ENCODE measurements around the gene PRLH. TPM values are rescaled to one million over a fixed set of nuclear protein-coding genes. Genes with fewer than 3 reads are reported as not detected.
"Not testable (repeated sequence)": the region's sequence is repeated elsewhere in the genome, so short reads cannot be mapped to it uniquely, and the experiment has no call there.

PRLH gene
- total RNA-seq, 1 experiment from 2014 or later, result not detected

DNA sequence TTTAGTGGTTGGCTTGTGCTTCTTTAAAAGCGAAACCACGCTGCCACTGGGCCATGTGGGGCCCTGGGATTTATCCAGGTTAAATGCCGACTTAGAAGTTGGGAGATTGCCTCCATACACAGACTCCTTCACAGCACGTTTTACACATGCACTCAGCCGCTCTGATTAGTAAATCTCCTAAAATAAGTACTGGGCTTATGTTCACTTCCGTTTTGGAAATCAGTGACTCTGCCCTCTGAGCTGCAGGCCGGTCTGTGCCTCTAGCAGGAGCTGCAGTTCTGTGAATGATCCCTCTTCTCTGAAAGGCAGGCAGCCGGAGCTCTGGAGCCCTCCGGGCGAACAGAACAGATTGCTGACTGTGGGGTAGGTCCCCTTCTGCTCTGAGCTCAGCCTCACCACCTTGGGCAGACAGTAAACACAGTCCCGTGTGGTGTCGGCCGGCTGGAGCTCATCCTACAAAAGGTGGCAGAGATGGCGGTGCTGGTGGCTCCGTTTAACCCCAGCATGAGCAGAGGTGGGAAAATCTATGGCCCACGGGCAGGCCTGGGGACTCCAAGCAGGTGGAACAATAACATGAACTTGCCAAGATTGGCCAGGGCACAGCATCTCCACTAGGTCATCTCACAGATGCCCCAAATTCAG is 34.0 kb downstream of the PRLH start:
- peak; percentile 29 for DNase-seq (ENCODE audit: low read depth)

DNA sequence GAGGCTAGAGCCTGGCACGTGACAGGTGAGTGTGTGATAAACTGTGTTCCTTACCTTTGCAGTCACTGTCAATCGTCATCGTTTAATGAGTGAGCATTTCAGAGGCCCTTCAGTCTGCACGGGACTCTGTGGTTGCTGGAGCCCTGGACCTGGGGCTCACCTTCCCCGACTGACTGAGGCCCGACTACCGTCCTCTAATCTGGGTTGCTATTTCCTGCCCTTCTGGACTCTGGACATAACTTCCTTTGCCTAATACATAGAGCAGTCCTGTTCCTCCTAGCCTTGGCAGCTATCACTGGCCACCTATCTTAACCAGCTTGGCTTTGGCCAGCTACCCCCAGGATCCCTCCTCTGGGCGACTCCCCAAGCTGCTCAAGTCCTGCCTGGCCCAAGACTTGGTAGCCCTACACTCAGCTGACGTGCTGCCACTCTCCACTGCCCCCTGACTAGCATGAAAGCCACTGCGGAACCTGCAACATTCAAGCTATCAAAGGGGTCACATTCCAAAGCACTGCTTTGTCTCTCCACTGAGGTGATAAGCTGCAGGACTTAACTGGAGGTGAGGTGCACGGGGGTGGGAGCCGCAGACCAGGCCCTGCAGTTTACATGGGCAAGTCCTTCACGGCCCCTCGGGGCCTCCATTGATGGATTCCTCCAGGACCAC is 35.2 kb downstream of the PRLH start:
- DNase-seq (ENCODE audit: low read depth), result no peak

DNA sequence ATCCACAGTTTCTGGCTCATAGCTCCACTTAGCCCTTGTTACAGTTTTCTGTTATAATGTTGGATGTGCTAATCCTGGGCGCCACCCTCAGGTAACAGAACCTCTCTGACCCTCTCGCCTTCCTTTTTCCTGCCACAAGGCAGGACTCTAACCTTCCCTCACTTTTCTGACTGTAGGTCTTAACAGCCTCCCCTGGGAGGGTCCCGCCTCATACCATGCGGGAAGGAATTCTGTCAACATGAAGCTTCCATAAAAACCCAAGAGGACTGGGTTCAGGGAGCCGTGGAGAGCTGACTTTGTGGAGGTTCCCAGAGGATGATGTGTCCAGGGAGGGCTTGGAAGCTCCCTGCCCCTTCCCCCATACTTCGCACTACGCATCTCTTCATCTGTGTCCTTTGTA is 36.0 kb downstream of the PRLH start:
- DNase-seq (ENCODE audit: low read depth), result no peak

DNA sequence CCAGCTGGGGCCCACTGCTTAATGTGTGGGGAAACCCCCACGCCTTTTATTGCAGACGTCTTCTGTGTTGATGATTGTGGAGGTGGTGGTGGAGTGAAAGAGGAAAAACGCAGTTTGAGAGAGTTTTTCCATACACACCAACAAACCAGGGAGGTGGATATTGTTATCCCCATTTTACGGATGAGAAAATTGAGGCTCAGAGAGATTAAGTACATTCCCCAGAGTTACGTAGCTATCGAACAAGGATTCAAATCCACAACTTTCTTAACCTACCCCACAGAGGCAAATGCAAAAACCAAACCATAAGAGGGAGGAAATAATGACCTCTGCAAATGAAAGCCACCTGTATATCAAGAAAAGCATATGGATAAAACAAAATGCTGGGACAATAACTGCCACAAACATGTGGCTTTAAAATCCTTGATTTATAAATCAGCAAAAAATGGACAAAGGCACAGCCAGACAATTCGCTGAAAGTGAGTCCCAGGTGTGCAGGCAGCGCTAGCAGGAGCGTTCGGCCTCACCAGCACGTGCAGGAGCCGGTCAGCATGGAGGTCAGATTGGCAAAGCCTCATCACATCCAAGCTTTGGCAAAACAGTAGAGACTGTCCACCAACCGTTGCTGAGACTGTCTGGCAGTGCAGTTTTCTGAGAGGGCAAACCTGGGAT is 36.8 kb downstream of the PRLH start:
- DNase-seq (ENCODE audit: low read depth), result no peak

DNA sequence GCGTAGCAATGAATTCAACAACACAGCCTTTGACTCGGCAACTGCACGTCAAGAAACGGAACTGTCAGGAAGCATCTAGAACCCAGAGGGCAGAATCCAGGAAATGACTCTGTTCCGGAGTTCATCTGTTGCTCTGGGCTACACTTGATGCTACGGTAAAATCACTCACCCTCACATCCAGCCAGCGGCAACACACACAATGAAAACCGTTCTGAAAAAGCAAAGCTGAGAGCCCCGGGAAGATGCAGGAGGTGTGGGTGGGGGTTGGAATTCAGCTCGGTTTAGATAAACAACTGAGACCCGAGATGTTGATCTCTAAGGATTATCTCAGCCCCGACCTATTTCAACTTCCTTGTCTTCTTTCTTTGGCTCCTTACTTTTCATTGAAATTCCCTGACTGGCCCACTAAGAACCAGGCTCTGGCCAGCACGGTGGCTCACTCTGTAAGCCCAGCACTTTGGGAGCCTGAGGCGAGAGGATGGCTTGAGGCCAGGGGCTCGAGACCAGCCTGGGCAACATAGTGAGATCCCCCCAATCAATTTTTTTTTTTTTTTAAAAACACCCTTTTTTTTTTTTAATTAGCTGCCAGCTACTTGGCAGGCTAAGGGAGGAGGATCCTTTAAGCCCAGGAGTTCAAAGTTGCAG is 37.5 kb downstream of the PRLH start:
- peak; percentile 86 for DNase-seq (ENCODE audit: low read depth)

DNA sequence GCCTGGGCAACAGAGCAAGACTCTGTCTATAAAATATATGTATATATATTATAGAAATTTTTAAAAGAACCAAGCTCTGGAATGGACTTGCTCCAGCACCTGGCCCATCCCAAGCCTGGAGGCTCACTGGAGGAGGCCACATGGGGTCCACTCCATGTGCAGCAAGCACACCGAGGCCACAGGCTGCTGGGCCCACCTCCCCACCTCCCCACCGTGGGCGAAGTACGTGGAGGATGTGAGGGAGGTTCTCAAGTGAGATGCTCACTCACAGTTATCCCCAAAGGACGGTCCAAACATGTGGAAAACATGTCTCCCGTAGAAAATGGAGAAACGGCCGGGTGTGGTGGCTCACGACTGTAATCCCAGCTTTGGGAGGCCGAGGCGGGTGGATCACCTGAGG is 38.0 kb downstream of the PRLH start:
- no peak for DNase-seq (ENCODE audit: low read depth)

DNA sequence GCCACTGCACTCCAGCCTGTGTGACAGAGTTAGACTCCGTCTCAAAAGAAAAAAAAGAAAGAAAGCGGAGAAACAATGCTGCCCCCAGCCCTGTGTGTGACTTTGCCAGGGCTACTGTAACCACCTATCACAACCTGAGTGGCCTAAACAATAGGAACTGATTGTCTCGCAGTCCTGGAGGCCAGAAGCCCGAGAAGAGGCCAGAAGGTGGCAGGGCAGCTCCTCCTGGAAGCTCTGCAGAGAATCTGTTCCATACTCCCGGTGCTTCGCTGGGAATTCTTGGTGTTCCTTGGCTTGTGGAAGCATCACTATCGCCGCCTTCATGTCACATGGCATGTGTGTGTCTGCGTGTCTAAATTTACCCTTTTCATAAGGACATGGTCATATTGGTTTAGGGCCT is 38.6 kb downstream of the PRLH start:
- peak; percentile 43 for DNase-seq (ENCODE audit: low read depth)

DNA sequence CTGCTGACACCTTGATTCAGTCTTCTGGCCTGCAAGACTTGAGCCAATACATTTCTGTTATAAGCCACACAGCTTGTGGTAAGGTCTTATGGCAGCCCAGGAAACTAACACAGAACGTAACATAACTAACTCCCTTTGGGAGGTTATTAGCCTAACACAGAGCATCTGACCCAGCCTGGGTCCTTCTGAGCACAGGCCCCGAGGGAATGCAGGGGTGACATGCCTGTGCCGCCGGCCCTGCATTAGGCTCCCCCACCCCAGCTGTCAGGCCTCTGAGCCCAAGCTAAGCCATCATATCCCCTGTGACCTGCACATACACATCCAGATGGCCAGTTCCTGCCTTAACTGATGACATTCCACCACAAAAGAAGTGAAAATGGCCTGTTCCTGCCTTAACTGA is 40.1 kb downstream of the PRLH start:
- not testable (repeated sequence) for DNase-seq (ENCODE audit: low read depth)

DNA sequence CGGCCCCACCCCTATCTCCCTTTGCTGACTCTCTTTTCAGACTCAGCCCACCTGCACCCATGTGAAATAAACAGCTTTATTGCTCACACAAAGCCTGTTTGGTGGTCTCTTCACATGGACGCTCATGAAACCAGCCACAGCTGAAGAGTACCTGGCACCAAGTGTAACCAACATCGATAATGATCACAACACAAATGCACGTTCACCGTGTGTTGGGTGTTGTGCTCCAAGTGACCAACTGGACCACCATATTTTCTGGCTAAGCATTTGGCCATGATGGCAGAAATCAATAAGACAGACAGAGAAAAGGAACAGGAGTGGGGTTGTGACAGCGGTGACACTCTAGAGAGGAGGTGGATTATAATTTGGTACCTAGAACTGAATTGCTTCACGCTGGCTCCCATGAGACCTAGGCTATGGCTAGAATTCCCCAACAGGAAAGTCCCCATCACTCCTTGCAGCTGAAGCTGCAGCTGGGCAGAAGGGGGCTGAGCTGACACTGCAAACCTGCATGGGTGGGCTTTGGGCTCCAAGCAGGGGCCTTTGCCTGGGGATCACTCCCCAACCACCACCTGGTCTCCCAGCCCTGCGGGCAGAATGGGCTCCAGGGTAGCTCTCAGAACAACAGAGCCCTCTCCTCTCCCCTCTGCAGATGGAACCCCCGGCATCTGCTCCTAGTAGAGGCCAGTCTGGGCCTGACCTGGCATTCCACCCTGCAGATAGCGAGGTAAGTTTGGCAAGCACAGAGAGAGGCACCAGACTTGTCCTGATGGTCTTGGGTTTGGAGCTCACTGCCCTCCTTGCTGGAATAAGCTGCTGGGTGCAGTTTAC is 46.4 kb downstream of the PRLH start:
- DNase-seq (ENCODE audit: low read depth), result no peak

DNA sequence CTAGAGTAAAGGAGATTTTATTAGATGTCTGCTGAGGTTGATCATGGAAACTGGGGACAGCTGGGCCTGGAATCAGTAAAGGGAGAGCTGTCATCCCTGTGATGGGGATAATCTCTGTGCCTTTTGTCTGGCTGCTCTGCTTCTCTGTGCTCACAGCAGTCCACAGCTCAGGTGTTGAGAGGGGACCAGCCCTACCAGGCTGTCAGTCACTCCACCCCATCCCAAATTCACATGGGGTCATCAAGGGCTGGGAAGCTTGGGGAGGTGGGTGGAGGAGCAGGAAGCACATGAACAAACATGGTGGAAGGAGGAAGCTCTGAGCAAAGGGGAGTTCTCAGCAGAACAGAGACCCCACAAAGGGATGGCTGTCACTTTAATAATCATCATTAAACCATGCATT is 47.3 kb downstream of the PRLH start:
- no peak for DNase-seq (ENCODE audit: low read depth)

DNA sequence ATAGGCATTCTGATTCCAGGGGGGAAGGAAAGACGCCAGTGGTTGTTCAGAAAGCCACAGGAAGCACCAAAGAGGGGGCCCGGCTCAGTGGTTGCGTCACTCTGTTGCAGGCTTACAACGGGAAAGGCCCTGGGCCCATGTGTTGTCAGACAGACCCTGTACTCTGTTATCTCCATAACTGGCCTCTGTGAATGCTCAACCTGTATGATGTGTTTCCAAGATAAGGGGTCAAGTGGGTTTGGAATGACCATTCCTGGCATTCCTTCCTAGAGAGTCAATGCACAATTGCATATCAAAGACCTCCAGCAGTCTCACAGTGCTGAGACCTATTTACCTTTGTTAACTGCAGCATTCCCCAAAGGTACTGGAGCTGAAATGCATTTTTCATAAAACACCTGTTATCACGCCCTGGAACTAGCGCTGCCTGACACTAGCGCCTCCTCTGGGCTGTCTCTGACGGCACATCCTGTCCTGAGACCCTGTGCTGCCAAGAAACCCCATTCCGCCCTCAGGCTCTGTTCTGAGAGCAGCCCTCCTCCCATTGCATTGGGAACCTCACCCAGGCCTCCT is 47.9 kb downstream of the PRLH start:
- DNase-seq (ENCODE audit: low read depth), result peak; percentile 87

DNA sequence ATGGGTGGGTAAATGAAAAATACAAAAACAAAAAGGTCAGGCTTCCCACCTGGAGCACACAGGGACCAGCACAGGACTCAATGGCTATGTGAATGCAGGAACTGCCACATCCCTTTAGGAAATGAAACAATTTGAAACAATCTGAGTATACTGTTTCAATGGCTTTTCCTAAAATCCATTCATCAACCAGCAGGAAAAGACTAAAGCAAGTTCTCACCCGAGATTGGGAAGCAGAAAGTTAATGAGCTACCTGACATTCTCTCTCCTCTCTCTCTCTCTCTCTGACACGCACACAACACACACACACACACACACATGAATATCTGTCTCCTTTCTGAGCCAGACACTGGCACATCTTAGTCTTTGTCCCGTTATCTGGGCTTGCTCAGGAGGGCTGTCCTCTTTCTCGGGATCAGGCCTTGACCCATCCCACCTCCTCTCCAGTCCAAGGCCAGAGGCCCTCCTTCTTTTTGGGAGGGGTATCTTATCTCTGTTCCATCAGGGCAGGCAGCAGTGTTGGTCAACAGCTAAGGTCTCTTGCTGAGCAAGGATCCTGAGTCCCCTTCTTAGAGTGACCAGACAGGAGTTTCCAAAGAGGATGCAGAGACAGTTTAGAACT is 49.4 kb downstream of the PRLH start:
- DNase-seq (ENCODE audit: low read depth), result no peak

DNA sequence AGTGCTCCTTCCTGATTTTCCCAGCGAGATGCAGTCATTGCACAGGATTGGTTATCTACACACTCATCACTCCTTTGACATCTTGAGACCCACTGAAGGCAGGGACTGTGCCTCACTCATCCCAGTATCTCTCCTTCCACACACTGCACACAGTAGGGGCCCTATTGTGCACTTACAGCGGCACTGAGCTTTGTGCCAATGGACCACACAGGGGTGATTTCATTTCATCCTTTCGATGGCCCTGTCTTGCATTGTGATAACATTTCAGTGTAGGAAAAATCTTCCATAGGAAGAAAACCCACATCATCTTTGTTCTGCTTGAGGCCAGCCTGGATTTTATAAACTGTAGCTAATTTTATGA is 50.0 kb downstream of the PRLH start:
- DNase-seq (ENCODE audit: low read depth), result no peak

Other genes starting within 250 kb of the PRLH start
- gene COL6A3, start 152.4 kb upstream of the PRLH start, total RNA-seq (2014; rRNA removed; shearing (Covaris generic)), result 2.1 and 3.5 TPM in 2 replicates
- 50.7 and 68.8 TPM in 2 replicates for gene MLPH, start 79.3 kb upstream of the PRLH start, total RNA-seq (2014; rRNA removed; shearing (Covaris generic))
- gene RAB17, start 24.2 kb downstream of the PRLH start, total RNA-seq (2014; rRNA removed; shearing (Covaris generic)), result 0.30 and 1.8 TPM in 2 replicates
- gene LRRFIP1, start 61.0 kb downstream of the PRLH start, total RNA-seq (2014; rRNA removed; shearing (Covaris generic)), result 12.5 and 29.9 TPM in 2 replicates
- gene RBM44, start 232.2 kb downstream of the PRLH start, total RNA-seq (2014; rRNA removed; shearing (Covaris generic)), result 0.02 TPM in 1 of 2 replicates, not detected in the other